K562 (cell line): ENCODE measurements around the gene UBL5. TPM values are rescaled to one million over a fixed set of nuclear protein-coding genes. Genes with fewer than 3 reads are reported as not detected.
A peak's percentile ranks its signal among the peaks of the same experiment; 100 is the strongest.

Source experiments
- ELK3 ChIP-seq: fragments of 450-650 bp; formaldehyde crosslinking; IDR thresholded peaks from 2 replicates; pipeline ENCODE4 v1.4.0; 2020; ENCODE audit warnings: mild to moderate bottlenecking
- FOXJ2 ChIP-seq: fragments of 200-800 bp; sonication (Bioruptor generic); IDR thresholded peaks from 2 replicates; pipeline ENCODE4 v1.6.1; 2016; ENCODE audit warnings: missing genetic modification characterization, missing compliant biosample characterization
- FOXP1 ChIP-seq: sonication (generic); formaldehyde crosslinking; IDR thresholded peaks from 2 replicates; pipeline ENCODE4 v1.8.0; 2022; ENCODE audit warnings: mild to moderate bottlenecking, missing genetic modification reagents
- MCM3 ChIP-seq: fragments of 450-650 bp; IDR thresholded peaks from 2 replicates; pipeline ENCODE4 v1.6.1; 2016
- MYC ChIP-seq, 2 experiments: fragments of 250-450 bp in 1 of 2; sonication (Bioruptor Pico) in 1 of 2; IDR thresholded peaks; 2 replicates each; pipeline versions ENCODE4 v1.5.1 to v1.6.1; 2012 to 2021; ENCODE audit warnings: low read depth in 2 of 2, borderline replicate concordance in 1 of 2, improper control_type of control experiment in 1 of 2, low read length in 1 of 2, mild to moderate bottlenecking in 1 of 2, moderate library complexity in 1 of 2
- NFRKB ChIP-seq: fragments of 450-650 bp; IDR thresholded peaks from 2 replicates; pipeline ENCODE4 v1.6.1; 2016; ENCODE audit warnings: low read depth
- NKRF ChIP-seq: fragments of 450-650 bp; IDR thresholded peaks from 2 replicates; pipeline ENCODE4 v1.6.1; 2016; ENCODE audit warnings: borderline replicate concordance
- POLR2H ChIP-seq: IDR thresholded peaks from 2 replicates; pipeline ENCODE4 v1.6.1; 2016; ENCODE audit warnings: missing genetic modification characterization, low read depth, mild to moderate bottlenecking, control low read depth, missing compliant biosample characterization, moderate library complexity
- SAFB2 ChIP-seq: fragments of 200-400 bp; formaldehyde crosslinking; IDR thresholded peaks from 2 replicates; pipeline ENCODE4 v1.6.1; 2018; ENCODE audit warnings: borderline replicate concordance, low read length, low read depth, moderate library complexity; ENCODE audit not compliant: severe bottlenecking
- SMARCA5 ChIP-seq: fragments of 450-650 bp; IDR thresholded peaks from 2 replicates; pipeline ENCODE4 v1.6.1; 2016
- SPI1 ChIP-seq: IDR thresholded peaks from 2 replicates; pipeline ENCODE4 v1.6.1; 2011; ENCODE audit warnings: low read depth, low read length, control low read depth, borderline replicate concordance
- TEAD1 ChIP-seq, 2 experiments: fragments of 450-650 bp in 1 of 2; sonication (generic) in 1 of 2; formaldehyde crosslinking; IDR thresholded peaks; 2 replicates each; pipeline versions ENCODE4 v1.4.0 to v1.8.0; 2020 to 2022; ENCODE audit warnings: mild to moderate bottlenecking in 2 of 2, missing genetic modification reagents in 1 of 2
- TEAD2 ChIP-seq: fragments of 450-650 bp; IDR thresholded peaks from 2 replicates; pipeline ENCODE4 v1.6.1; 2016; ENCODE audit warnings: missing genetic modification characterization, control low read depth, missing compliant biosample characterization
- ZBTB11 ChIP-seq, 3 experiments: fragments of 200-800 bp in 1 of 3; fragments of 250-450 bp in 1 of 3; fragments of 450-650 bp in 1 of 3; sonication (Bioruptor Pico) in 1 of 3; sonication (Bioruptor generic) in 1 of 3; formaldehyde crosslinking in 1 of 3; IDR thresholded peaks; 2 replicates each; pipeline versions ENCODE4 v1.6.1 to v1.8.0; 2016 to 2022; ENCODE audit warnings: mild to moderate bottlenecking in 2 of 3, missing genetic modification characterization in 2 of 3, missing compliant biosample characterization in 1 of 3, moderate library complexity in 1 of 3
- polyA plus RNA-seq, 8 experiments: library from polyadenylated mRNA; depleted of rRNA in 4 of 8; stranded (reverse) in 5 of 8; unstranded in 3 of 8; fragments of >200 nt; fragmentation: Nextera tagmentation in 2 of 8; fragmentation: Illumina TruSeq in 1 of 8; extraction: Ambion mirVana in 2 of 8; extraction: Trizol in 1 of 8; gene quantifications; 2 replicates each; pipeline versions ENCODE4 v1.2.1 to v1.2.3, GENCODE V29; 2011 to 2014; ENCODE audit warnings: inconsistent platforms in 1 of 8, missing spikeins in 1 of 8
- total RNA-seq, 7 experiments: library from RNA; depleted of rRNA in 6 of 7; stranded (reverse); fragments of >200 nt in 6 of 7; fragmentation: Illumina TruSeq in 2 of 7; extraction: Trizol in 2 of 7; gene quantifications; 2 replicates each; pipeline versions ENCODE4 v1.2.1 to v1.2.3, GENCODE V29; 2011 to 2021; ENCODE audit warnings: low replicate concordance in 1 of 7

The UBL5 gene
- total and polyA plus RNA-seq, 9 of the 15 experiments (the other 6 are each of a cell fraction or from before 2014, with no cell fraction given): 410 to 1,266 (median 613) TPM

DNA sequence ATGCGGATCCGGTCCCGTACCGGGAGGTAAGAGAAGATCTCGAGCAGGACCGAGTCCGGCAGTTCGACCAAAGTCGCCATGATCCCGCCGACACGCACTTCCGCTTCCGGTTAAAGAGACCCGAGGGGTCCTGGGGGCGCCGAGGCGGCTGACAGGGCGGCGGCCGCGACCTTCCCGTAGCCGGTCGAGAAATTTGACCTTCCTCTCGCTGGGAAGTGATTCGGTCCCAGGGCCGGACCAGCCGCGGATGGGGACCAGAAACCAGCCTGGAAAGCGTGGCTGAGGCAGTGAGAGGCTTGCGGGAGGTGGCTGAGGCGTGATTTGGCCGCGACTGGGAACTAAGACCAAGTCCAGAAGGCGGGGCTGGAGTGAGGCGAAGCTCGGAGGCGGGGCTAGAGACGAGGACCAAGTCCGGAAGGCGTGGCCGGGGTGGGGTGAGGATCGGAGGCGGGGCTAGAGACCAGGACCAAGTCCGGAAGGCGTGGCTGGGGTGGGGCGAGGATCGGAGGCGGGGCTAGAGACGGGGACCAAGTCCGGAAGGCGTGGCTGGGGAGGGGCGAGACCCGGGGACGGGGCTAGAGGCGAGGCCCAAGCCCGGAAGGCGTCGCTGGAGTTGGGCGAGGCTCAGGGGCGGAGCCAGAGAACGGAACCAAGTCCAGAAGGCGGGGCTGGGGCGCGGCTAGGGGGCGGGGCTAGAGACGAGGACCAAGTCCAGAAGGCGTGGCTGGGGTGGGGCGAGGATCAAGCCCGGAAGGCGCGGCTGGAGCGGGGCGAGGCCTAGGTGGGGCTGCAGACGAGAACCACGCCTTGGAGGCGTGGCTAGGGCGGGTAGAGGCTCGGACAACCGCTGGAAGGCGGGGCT lies 8.8 kb upstream of the UBL5 start, which contains the start of gene FBXL12 (continued):
- TF ChIP-seq NKRF (peak; percentile 91), FOXJ2 (tag) (no peak), SAFB2 (no peak), TEAD2 (tag) (no peak), ELK3 (no peak), SMARCA5 (no peak), MYC (IDR thresholded peaks at IDR 0.05; ENCODE audit: low read depth, low read length) (peak; percentile 74; the same call in 1 of the 2 replicates), MYC (CRISPR knock-in tag; IDR thresholded peaks at IDR 0.05; ENCODE audit: borderline replicate concordance, low read depth) (peak; percentile 56; the same call in 1 of the 2 replicates), SPI1 (peak; percentile 92), MCM3 (no peak), TEAD1 (CRISPR knock-in tag; IDR thresholded peaks at IDR 0.05) (0 out of 4 replicates have a peak, but pooled peaks of 1 of the 2 experiments have one; percentile 46), ZBTB11 (CRISPR knock-in tag; IDR thresholded peaks at IDR 0.05) (0 out of 6 replicates have a peak, but pooled peaks of 1 of the 3 experiments have one; percentile 48), POLR2H (peak; percentile 64; the same call in 1 of the 2 replicates), FOXP1 (CRISPR knock-in tag) (0 out of 2 replicates have a peak, but pooled peaks have one; percentile 39), NFRKB (peak; percentile 63)
